Caco-2 (cell line): ENCODE measurements around the gene PRDM13. TPM values are rescaled to one million over a fixed set of nuclear protein-coding genes. Genes with fewer than 3 reads are reported as not detected.

Experiments
- BruUV-seq: library from RNA; stranded (reverse); fragments of 400-500 nt; replicated peaks from 2 replicates; lab custom pipeline; 2021; lab: Mats Ljungman, UMichigan
- CTCF ChIA-PET: fragments of 300-600 bp; sonication (Branson Sonifier 250); formaldehyde crosslinking; loops from one replicate; lab custom pipeline; 2022; ENCODE audit warnings: antibody characterized with exemption; lab: Charles Lee
- POLR2A ChIA-PET: fragments of 300-600 bp; sonication (Branson Sonifier 250); formaldehyde crosslinking; loops from one replicate; lab custom pipeline; 2022; ENCODE audit warnings: antibody characterized with exemption; lab: Charles Lee
- DNase-seq, 2 experiments: peaks; one replicate each; pipeline versions ENCODE4 v3.0.0 to v3.0.0-alpha.2; 2020 to 2022
- H3K27me3 ChIP-seq: replicated peaks from 2 replicates; pipeline ENCODE4 v1.6.0; 2011; ENCODE audit warnings: low read length; ENCODE audit not compliant: control insufficient read depth, insufficient read depth
- H3K36me3 ChIP-seq: 2 replicates; pipeline ENCODE4 v1.5.1; 2011; ENCODE audit warnings: low read length; ENCODE audit not compliant: control insufficient read depth, insufficient read depth
- H3K4me1 ChIP-seq: fragments of 250-450 bp; sonication (Bioruptor Pico); 2 replicates; pipeline ENCODE4 v1.5.1; 2020; ENCODE audit warnings: mild to moderate bottlenecking
- H3K4me3 ChIP-seq: 2 replicates; pipeline ENCODE4 v1.5.1; 2011; ENCODE audit warnings: low read depth, mild to moderate bottlenecking, control low read depth, low read length
- H3K9me3 ChIP-seq: fragments of 250-450 bp; sonication (Bioruptor Pico); 2 replicates; pipeline ENCODE4 v1.5.1; 2020; ENCODE audit warnings: mild to moderate bottlenecking, moderate library complexity
- H3K27ac Mint-ChIP-seq: one replicate; pipeline ENCODE4 v1.8.0; 2022; ENCODE audit warnings: mixed read lengths; ENCODE audit not compliant: unreplicated experiment
- H3K27me3 Mint-ChIP-seq: one replicate; pipeline ENCODE4 v1.8.0; 2022; ENCODE audit warnings: mixed read lengths; ENCODE audit not compliant: insufficient read depth, unreplicated experiment
- H3K36me3 Mint-ChIP-seq: one replicate; pipeline ENCODE4 v1.8.0; 2022; ENCODE audit warnings: mild to moderate bottlenecking, mixed read lengths; ENCODE audit not compliant: insufficient read depth, unreplicated experiment
- H3K4me1 Mint-ChIP-seq: one replicate; pipeline ENCODE4 v1.8.0; 2022; ENCODE audit warnings: low read depth, mixed read lengths; ENCODE audit not compliant: unreplicated experiment
- H3K4me3 Mint-ChIP-seq: one replicate; pipeline ENCODE4 v1.8.0; 2022; ENCODE audit warnings: mild to moderate bottlenecking, moderate library complexity, mixed read lengths; ENCODE audit not compliant: unreplicated experiment
- H3K9me3 Mint-ChIP-seq: one replicate; pipeline ENCODE4 v1.8.0; 2022; ENCODE audit warnings: mixed read lengths; ENCODE audit not compliant: unreplicated experiment
- intact Hi-C: fragments of 100-400 bp; cut with micrococcal nuclease; formaldehyde crosslinking; loops from one replicate; pipeline ENCODE4 v1.10.0; 2022; ENCODE audit not compliant: unreplicated experiment
- total RNA-seq: library from RNA; stranded (reverse); gene quantifications from 2 replicates; pipeline ENCODE4 v1.2.3, GENCODE V29; 2022
- TF ChIP-seq, protein P1 (sequence below), 2 experiments: fragments of 200-600 bp in 1 of 2; IDR thresholded peaks; 1 replicate in 1 of 2; 2 replicates in 1 of 2; pipeline versions ENCODE4 v1.5.1 to v1.8.0; 2011 to 2022; ENCODE audit warnings: antibody characterized with exemption in 1 of 2, control low read depth in 1 of 2, inconsistent platforms in 1 of 2, low read depth in 1 of 2, low read length in 1 of 2, mild to moderate bottlenecking in 1 of 2, moderate library complexity in 1 of 2; ENCODE audit not compliant: insufficient read depth in 1 of 2, severe bottlenecking in 1 of 2, unreplicated experiment in 1 of 2

PRDM13 gene
- total RNA-seq, 1 experiment from 2014 or later, result 0.41 TPM

DNA sequence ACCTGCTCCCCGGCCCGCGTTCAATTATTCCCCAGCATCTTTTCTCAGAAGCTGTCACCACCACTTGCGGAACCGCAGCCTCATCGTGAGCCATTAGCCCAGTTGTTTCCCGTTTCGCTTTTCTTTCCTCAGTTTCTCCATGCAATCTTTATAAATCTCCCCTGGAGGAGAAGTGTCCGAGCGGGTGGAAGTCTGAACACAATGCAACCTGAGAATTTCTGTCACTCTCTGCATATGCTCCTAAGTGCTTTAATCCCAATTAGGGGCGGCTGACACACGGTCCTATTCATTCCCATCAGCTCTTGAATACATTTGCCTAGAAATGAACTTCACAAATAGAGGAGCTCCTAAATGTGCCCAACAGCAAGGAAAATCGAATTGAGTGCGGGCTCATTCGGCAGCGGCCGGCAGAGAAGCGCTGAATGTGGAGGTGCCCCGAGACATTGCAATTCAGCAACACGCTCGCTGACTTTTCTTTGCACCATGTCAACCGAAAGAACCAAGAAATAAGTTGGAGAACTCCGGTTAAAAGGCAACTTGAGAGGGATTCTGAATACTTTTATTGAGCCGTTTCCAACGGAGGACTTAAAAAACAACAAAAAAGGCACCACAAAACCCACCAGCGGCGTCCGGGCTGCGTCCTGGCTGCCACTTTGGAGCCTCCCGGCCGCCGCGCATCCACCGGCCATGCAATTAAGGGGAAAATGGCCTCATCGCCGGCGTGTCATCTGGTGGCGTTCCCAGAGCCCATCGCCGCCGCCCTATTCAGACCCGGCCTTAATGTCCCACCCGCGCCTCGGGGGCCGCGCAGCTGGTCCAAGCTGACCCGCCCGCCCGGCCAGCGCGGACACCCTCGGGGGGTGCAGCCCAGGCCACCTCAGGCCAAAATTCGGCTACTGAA, 3.9 kb upstream of the PRDM13 start:
- peaks cover 38% of the 10 kb centered on the region for H3K27me3 Mint-ChIP-seq
- H3K4me3 Mint-ChIP-seq, result peak overlapping the region; percentile 57

DNA sequence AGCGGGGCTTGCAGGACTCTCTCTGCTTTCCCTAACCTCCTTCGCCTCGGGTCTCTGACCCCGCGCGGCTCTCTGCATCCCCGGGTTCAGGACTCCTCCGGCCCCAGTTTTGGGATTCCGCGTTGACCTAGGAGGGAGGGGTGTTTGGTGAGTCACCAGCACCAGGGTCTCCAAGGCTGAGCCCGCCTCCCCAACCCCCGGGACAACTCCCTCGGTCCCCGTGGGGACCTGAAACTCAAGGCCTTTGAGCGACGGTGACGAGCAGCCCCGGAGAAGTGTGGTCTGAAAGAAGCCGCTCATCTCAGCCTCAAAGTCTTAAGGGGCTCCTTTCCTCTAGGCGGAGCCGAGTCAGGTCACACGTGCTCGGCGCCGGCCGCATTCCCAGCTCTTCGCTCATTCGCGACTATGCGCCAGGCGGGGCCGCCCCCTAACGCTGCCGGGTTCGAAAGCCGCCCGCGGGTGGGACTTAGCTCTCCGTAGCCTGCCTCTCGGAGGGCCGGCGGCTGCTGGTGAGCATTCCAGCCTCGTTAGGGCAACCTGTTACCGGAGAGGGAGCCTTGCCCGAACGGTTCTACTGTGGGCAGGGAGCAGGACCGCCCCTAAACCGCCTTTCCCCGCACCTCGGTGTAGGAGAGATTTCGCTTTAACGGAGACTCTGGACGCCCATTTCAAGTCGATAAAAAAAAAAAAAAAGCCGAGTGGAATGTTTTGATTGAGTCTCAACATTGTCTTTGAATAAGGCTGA, 3.0 kb upstream of the PRDM13 start:
- Histone ChIP-seq H3K4me3 (peak overlapping the region; percentile 26), H3K36me3 (no peaks in the 10 kb centered on the region), H3K9me3 (no peaks in the 10 kb centered on the region), H3K27me3 (peaks cover 1% of the 10 kb centered on the region), H3K4me1 (no peaks in the 10 kb centered on the region)
- POLR2A ChIA-PET, result no interaction called here
- H3K36me3 Mint-ChIP-seq, result no peaks in the 10 kb centered on the region
- no peaks in the 10 kb centered on the region for H3K4me1 Mint-ChIP-seq
- H3K27me3 Mint-ChIP-seq, result peaks cover 39% of the 10 kb centered on the region
- TF ChIP-seq, protein P1, sequence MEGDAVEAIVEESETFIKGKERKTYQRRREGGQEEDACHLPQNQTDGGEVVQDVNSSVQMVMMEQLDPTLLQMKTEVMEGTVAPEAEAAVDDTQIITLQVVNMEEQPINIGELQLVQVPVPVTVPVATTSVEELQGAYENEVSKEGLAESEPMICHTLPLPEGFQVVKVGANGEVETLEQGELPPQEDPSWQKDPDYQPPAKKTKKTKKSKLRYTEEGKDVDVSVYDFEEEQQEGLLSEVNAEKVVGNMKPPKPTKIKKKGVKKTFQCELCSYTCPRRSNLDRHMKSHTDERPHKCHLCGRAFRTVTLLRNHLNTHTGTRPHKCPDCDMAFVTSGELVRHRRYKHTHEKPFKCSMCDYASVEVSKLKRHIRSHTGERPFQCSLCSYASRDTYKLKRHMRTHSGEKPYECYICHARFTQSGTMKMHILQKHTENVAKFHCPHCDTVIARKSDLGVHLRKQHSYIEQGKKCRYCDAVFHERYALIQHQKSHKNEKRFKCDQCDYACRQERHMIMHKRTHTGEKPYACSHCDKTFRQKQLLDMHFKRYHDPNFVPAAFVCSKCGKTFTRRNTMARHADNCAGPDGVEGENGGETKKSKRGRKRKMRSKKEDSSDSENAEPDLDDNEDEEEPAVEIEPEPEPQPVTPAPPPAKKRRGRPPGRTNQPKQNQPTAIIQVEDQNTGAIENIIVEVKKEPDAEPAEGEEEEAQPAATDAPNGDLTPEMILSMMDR (IDR thresholded peaks at IDR 0.05; ENCODE audit: insufficient read depth in 1 of 2, low read depth in 1 of 2, low read length in 1 of 2, severe bottlenecking in 1 of 2, unreplicated experiment in 1 of 2), result no peak
- peak in 1 of 2 experiments; percentile 39 for DNase-seq
- no peaks in the 10 kb centered on the region for H3K9me3 Mint-ChIP-seq
- no peak overlapping the region for H3K27ac Mint-ChIP-seq
- peak overlapping the region; percentile 57 for H3K4me3 Mint-ChIP-seq
- CTCF ChIA-PET, result interaction anchor here (0.6 to 0.7 kb wide), 2 partner anchors 10 to 19 kb away, joined by 3 to 4 read pairs; no protein-coding TSS in a partner anchor
- BruUV-seq, result no TSS peak
- intact Hi-C loops, result no loop called here

More for the DNA sequence above, 3.9 kb upstream of the PRDM13 start:
- H3K9me3 Mint-ChIP-seq, result no peaks in the 10 kb centered on the region
- ChIA-PET CTCF (no interaction called here), POLR2A (no interaction called here)
- H3K4me1 Mint-ChIP-seq, result no peaks in the 10 kb centered on the region
- Histone ChIP-seq H3K4me1 (no peaks in the 10 kb centered on the region), H3K4me3 (peak overlapping the region; percentile 26; the same call in 1 of the 2 replicates), H3K36me3 (no peaks in the 10 kb centered on the region), H3K27me3 (peaks cover 1% of the 10 kb centered on the region), H3K9me3 (no peaks in the 10 kb centered on the region)
- DNase-seq, result no peak
- H3K27ac Mint-ChIP-seq, result no peak overlapping the region
- BruUV-seq, result no TSS peak
- no peaks in the 10 kb centered on the region for H3K36me3 Mint-ChIP-seq
- intact Hi-C loops, result no loop called here
- TF ChIP-seq, protein P1 (IDR thresholded peaks at IDR 0.05; ENCODE audit: insufficient read depth in 1 of 2, low read depth in 1 of 2, low read length in 1 of 2, severe bottlenecking in 1 of 2, unreplicated experiment in 1 of 2), result no peak
